ENCODE data around the gene PSMD2. TPM values are rescaled to one million over a fixed set of nuclear protein-coding genes. Genes with fewer than 3 reads are reported as not detected.

Gene PSMD2
- total RNA-seq, 1 donor from 2014 or later = 269 TPM

DNA sequence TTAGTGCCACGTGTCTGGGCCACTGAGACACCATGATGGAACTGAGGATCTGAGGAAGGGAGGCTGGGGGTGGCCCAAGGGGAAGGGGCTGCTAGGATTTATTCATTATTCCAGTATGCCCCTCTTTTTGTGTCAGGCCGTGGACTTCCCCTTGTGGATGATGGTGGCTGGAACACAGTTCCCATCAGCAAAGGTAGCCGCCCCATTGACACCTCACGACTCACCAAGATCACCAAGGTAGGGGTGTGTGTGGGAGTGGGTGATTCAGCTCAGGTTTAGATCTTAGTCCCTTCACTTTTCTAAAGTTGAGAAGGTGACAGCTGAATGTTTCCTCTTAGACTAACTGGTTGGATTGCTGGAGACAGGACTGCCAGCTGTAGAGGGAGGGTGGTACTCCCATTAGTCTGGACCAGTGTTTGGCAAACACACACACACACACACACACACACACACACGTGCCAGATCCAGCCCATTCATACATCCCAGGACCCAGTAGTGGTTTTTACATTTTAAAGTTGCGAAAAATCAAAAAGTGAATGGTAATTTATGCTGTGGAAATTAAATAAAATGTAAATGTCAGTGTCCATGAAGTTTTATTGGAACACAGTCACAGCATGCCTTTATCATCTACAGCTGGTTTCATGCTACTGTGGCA, 26.8 kb downstream of the PSMD2 start:
- no peaks in the 10 kb centered on the region for H3K27me3 Mint-ChIP-seq
- TF ChIP-seq, protein P1, sequence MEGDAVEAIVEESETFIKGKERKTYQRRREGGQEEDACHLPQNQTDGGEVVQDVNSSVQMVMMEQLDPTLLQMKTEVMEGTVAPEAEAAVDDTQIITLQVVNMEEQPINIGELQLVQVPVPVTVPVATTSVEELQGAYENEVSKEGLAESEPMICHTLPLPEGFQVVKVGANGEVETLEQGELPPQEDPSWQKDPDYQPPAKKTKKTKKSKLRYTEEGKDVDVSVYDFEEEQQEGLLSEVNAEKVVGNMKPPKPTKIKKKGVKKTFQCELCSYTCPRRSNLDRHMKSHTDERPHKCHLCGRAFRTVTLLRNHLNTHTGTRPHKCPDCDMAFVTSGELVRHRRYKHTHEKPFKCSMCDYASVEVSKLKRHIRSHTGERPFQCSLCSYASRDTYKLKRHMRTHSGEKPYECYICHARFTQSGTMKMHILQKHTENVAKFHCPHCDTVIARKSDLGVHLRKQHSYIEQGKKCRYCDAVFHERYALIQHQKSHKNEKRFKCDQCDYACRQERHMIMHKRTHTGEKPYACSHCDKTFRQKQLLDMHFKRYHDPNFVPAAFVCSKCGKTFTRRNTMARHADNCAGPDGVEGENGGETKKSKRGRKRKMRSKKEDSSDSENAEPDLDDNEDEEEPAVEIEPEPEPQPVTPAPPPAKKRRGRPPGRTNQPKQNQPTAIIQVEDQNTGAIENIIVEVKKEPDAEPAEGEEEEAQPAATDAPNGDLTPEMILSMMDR (IDR thresholded peaks at IDR 0.05; ENCODE audit: unreplicated experiment) = no peak
- no peak for DNase-seq (ENCODE audit: low spot score, unreplicated experiment)
- peaks cover 53% of the 10 kb centered on the region for H3K36me3 Mint-ChIP-seq (ENCODE audit: insufficient read depth)
- H3K9me3 Mint-ChIP-seq (ENCODE audit: low read depth) = no peaks in the 10 kb centered on the region
- no peak overlapping the region for H3K4me3 Mint-ChIP-seq (ENCODE audit: low read depth)
- H3K27ac Mint-ChIP-seq = no peak overlapping the region
- no peaks in the 10 kb centered on the region for H3K4me1 Mint-ChIP-seq (ENCODE audit: low read depth)

DNA sequence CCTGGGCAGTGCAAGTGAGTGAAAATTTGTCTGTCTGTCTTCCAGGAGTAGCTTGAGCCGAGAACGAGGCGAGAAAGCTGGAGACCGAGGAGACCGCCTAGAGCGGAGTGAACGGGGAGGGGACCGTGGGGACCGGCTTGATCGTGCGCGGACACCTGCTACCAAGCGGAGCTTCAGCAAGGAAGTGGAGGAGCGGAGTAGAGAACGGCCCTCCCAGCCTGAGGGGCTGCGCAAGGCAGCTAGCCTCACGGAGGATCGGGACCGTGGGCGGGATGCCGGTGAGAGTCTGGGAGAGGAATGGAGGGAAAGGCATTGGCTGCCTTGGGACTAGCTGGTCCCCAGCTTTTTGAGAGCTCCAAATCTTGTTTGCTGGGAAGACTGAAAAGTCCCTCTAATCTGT, 28.1 kb downstream of the PSMD2 start:
- peaks cover 51% of the 10 kb centered on the region for H3K36me3 Mint-ChIP-seq (ENCODE audit: insufficient read depth)
- DNase-seq (ENCODE audit: low spot score, unreplicated experiment) = no peak
- H3K27me3 Mint-ChIP-seq = no peaks in the 10 kb centered on the region
- H3K4me3 Mint-ChIP-seq (ENCODE audit: low read depth) = no peak overlapping the region
- no peak overlapping the region for H3K27ac Mint-ChIP-seq
- no peaks in the 10 kb centered on the region for H3K4me1 Mint-ChIP-seq (ENCODE audit: low read depth)
- H3K9me3 Mint-ChIP-seq (ENCODE audit: low read depth) = no peaks in the 10 kb centered on the region
- TF ChIP-seq, protein P1 (IDR thresholded peaks at IDR 0.05; ENCODE audit: unreplicated experiment) = no peak

DNA sequence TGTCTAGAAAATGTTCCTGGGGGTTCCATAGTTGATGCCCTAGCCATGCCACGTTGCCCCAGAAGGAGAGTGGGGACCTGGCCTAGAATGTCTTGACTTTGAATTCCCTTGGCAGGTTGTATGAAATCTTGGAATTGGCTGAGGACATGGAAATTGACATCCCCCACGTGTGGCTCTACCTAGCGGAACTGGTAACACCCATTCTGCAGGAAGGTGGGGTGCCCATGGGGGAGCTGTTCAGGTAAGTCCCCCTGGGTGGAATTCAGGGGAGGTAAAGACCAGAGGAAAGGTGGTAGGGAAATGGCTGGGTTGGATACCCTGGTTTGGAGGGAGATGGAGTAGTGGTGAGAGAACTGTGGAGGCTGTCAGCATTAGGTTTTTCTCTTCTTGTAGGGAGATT, 29.5 kb downstream of the PSMD2 start:
- DNase-seq (ENCODE audit: low spot score, unreplicated experiment) = no peak
- H3K27me3 Mint-ChIP-seq = no peaks in the 10 kb centered on the region
- no peaks in the 10 kb centered on the region for H3K4me1 Mint-ChIP-seq (ENCODE audit: low read depth)
- no peaks in the 10 kb centered on the region for H3K9me3 Mint-ChIP-seq (ENCODE audit: low read depth)
- peaks cover 49% of the 10 kb centered on the region for H3K36me3 Mint-ChIP-seq (ENCODE audit: insufficient read depth)
- TF ChIP-seq, protein P1 (IDR thresholded peaks at IDR 0.05; ENCODE audit: unreplicated experiment) = no peak
- H3K27ac Mint-ChIP-seq = no peak overlapping the region
- H3K4me3 Mint-ChIP-seq (ENCODE audit: low read depth) = no peak overlapping the region

DNA sequence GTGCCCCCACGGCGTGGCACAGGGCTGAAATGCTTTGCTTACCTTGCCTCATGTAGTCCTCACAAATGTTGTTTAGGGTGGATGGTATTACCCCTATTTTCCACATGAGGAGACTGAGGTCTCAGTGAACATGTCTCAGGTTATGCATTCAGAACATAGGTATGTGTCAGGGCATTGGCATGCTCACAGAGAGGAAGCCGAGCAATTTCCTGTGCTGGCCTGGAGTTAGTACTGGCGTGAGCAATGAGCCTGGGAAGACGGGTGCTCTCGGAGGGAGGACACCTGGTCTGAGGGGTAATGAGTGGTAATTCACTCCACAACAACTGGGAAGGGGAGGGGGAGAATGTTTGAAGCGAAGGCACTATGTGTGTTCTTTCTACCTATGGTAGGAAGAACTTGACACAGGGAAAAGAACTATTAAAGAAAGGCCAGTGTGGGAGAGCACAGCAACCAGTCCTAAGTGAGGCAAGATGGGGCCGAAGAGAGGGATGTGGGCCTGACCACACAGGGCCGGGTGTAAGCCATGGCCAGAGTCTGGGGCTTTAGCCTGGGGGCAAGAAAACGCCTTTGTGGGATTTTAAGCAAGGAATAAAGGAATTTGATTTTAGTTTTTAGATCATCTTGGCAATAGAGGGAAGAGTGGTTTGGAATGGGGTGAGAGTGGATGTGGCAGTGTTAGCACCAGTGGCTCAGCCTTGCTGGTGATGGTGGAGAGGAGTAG, 33.5 kb downstream of the PSMD2 start:
- peaks cover 34% of the 10 kb centered on the region for H3K36me3 Mint-ChIP-seq (ENCODE audit: insufficient read depth)
- H3K9me3 Mint-ChIP-seq (ENCODE audit: low read depth) = no peaks in the 10 kb centered on the region
- H3K4me3 Mint-ChIP-seq (ENCODE audit: low read depth) = no peak overlapping the region
- H3K27me3 Mint-ChIP-seq = peaks cover 2% of the 10 kb centered on the region
- H3K4me1 Mint-ChIP-seq (ENCODE audit: low read depth) = peaks cover 9% of the 10 kb centered on the region
- TF ChIP-seq, protein P1 (IDR thresholded peaks at IDR 0.05; ENCODE audit: unreplicated experiment) = no peak
- H3K27ac Mint-ChIP-seq = no peak overlapping the region
- no peak for DNase-seq (ENCODE audit: low spot score, unreplicated experiment)

DNA sequence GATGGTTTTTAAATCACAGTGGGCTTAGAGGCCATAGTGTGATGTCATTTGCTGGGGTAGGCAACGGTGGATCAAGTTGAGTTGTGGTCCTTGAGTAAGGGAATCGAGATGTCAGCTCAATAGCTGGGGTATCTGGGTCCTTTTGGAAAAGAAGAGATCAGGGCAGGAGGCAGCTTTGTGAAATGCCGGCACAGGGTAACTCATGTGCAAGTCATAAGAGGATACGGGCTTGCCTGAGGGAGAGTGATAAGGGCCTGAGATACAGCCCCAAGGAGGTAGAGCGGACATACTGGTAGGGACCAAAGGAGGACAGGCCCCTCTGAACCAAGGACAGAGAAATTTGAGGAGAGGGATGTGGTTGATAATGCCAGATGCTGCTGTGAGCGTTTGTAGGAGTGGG, 34.1 kb downstream of the PSMD2 start:
- Mint-ChIP-seq H3K4me1 (ENCODE audit: low read depth) (peaks cover 13% of the 10 kb centered on the region), H3K27ac (no peak overlapping the region), H3K9me3 (ENCODE audit: low read depth) (no peaks in the 10 kb centered on the region), H3K36me3 (ENCODE audit: insufficient read depth) (peaks cover 30% of the 10 kb centered on the region), H3K4me3 (ENCODE audit: low read depth) (no peak overlapping the region), H3K27me3 (peaks cover 8% of the 10 kb centered on the region)
- TF ChIP-seq, protein P1 (IDR thresholded peaks at IDR 0.05; ENCODE audit: unreplicated experiment) = no peak
- no peak for DNase-seq (ENCODE audit: low spot score, unreplicated experiment)
